ENCODE results near the gene DLG2. TPM values are rescaled to one million over a fixed set of nuclear protein-coding genes. Genes with fewer than 3 reads are reported as not detected.
"Not testable (repeated sequence)": the region's sequence is repeated elsewhere in the genome, so short reads cannot be mapped to it uniquely, and the experiment has no call there.

The DLG2 gene
- total RNA-seq: 10 to 100 TPM in 1 of 4 donors, 1 to 10 TPM in 3; 6.5 to 14.6 (median 7.2) TPM

DNA sequence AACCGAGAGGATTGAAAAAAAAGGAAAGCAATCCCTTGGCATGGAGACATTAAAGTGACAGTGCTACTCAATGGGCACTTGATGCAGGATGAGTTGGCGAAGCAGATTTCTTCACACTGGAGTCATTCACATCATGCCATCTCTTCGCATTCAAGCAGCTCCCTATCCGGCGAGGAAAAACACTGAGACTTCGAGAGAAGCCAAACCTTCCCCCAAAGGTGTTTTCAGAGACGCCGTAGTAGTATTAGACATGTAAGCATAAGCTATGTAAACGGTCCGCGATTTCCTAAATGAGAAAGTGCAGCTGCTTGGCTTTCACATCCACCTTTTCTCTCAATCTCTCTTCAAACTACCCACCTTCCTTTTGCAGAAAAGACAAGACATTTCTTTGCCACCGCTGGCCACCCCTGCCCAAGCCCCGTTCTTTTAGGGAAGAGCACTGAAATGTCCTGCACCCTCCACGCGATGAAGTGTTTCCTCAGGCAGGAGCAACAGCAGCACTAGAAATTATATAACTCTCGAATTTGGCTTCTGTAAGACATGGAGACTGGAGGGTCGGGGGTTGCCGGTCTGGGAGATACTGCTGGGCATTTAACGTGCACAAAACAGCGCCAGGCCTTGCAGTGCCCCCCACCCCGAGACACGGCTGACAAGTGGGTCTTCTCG, at the start of gene DLG2:
DLG2 (minus strand) TSS at position 13 of the 666 bp plus-strand sequence.
- peak in 1 of 2 donors; percentile 35 for DNase-seq (ENCODE audit: low spot score in 2 of 2)
- no peak for TF ChIP-seq EP300 (IDR thresholded peaks at IDR 0.05)
- TF ChIP-seq, protein P1, sequence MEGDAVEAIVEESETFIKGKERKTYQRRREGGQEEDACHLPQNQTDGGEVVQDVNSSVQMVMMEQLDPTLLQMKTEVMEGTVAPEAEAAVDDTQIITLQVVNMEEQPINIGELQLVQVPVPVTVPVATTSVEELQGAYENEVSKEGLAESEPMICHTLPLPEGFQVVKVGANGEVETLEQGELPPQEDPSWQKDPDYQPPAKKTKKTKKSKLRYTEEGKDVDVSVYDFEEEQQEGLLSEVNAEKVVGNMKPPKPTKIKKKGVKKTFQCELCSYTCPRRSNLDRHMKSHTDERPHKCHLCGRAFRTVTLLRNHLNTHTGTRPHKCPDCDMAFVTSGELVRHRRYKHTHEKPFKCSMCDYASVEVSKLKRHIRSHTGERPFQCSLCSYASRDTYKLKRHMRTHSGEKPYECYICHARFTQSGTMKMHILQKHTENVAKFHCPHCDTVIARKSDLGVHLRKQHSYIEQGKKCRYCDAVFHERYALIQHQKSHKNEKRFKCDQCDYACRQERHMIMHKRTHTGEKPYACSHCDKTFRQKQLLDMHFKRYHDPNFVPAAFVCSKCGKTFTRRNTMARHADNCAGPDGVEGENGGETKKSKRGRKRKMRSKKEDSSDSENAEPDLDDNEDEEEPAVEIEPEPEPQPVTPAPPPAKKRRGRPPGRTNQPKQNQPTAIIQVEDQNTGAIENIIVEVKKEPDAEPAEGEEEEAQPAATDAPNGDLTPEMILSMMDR (IDR thresholded peaks at IDR 0.05): no peak
- TF ChIP-seq POLR2A (IDR thresholded peaks at IDR 0.05): no peak

DNA sequence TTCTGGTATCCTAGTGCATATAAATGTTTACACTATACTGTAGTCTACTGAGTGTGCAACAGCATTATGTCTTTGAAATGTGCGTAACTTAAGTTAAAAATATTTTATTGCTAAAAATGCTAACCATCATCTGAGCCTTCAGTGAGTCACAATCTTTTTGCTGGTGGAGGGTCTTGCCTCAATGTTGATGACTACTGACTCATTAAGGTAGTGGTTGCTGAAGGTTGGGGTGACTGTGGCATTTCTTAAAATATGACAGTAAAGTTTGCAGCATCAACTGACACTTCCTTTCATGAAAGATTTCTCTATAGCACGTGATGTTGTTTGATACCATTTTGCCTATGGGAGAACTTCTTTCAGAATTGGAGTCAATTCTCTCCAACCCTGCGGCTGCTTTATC, 46.2 kb upstream of the DLG2 start:
- Histone ChIP-seq H3K4me1 (no peaks in the 10 kb centered on the region), H3K9me3 (peaks cover 0 to 8% (median 4%) of the 10 kb centered on the region in 4 donors), H3K27me3 (no peaks in the 10 kb centered on the region), H3K4me3 (no peak overlapping the region), H3K36me3 (no peaks in the 10 kb centered on the region), H3K27ac (no peak overlapping the region)
- WGBS, 2 donors: 97 to 99% methylated on average over 3 of the region's 3 CpGs
- TF ChIP-seq, protein P1 (IDR thresholded peaks at IDR 0.05): no peak
- no peak for TF ChIP-seq POLR2A (IDR thresholded peaks at IDR 0.05)
- no peak for TF ChIP-seq EP300 (IDR thresholded peaks at IDR 0.05)
- no peak for DNase-seq (ENCODE audit: low spot score in 2 of 2)

More for the DNA sequence above, at the start of gene DLG2:
- peak within 1 kb of the TSS; percentile 92 to 97 (median 96) for H3K27ac ChIP-seq
- peaks cover 0 to 18% (median 0%) of the 10 kb centered on the region in 3 donors for H3K36me3 ChIP-seq
- H3K27me3 ChIP-seq: no peaks in the 10 kb centered on the region
- peak within 1 kb of the TSS; percentile 76 to 88 (median 82) for H3K4me3 ChIP-seq
- no peaks in the 10 kb centered on the region for H3K9me3 ChIP-seq
- peaks cover 0 to 52% (median 18%) of the 10 kb centered on the region in 4 donors for H3K4me1 ChIP-seq
- WGBS, 2 donors: 1% methylated on average over 23 of the region's 23 CpGs

DNA sequence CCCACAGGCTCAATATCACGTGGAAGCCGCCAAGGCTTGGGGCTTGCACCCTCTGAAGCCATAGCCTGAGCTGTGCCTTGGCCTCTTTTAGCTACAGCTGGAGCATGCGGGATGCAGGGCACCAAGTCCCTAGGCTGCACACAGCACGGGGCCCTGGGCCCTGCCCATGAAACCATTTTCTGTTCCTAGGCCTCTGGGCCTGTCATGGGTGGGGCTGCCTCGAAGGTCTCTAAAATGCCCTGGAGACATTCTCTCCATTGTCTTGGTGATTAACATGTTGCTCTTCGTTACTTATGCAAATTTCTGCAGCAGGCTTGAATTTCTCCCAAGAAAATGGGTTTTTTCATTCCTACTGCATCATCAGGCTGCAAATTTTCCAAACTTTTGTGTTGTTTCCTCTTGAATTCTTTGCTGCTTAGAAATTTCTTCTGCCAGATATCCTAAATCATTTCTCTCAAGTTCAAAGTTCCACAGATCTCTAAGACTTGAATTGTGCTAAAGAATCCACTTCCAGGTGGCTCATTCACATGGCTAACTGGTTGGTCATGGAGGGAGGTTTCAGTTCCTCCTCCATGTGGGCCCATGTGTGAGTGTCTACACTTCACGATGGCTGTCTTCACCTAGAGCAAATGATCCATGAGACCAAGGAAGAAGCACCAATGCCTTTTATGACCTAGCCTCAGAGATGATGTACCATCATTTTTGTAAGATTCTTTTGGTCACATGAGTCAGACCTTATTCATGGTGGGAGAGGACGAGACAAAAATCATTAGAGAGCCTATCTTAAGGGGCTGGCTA, 45.2 kb upstream of the DLG2 start:
- no peaks in the 10 kb centered on the region for H3K27me3 ChIP-seq
- no peak overlapping the region for H3K27ac ChIP-seq
- 80 to 94% methylated on average over 8 of the region's 8 CpGs for WGBS, 2 donors
- no peak for DNase-seq (ENCODE audit: low spot score in 2 of 2)
- H3K36me3 ChIP-seq: no peaks in the 10 kb centered on the region
- peaks cover 0 to 8% (median 4%) of the 10 kb centered on the region in 4 donors for H3K9me3 ChIP-seq
- TF ChIP-seq, protein P1 (IDR thresholded peaks at IDR 0.05): no peak
- TF ChIP-seq EP300 (IDR thresholded peaks at IDR 0.05): no peak
- no peak for TF ChIP-seq POLR2A (IDR thresholded peaks at IDR 0.05)
- no peaks in the 10 kb centered on the region for H3K4me1 ChIP-seq
- no peak overlapping the region for H3K4me3 ChIP-seq

DNA sequence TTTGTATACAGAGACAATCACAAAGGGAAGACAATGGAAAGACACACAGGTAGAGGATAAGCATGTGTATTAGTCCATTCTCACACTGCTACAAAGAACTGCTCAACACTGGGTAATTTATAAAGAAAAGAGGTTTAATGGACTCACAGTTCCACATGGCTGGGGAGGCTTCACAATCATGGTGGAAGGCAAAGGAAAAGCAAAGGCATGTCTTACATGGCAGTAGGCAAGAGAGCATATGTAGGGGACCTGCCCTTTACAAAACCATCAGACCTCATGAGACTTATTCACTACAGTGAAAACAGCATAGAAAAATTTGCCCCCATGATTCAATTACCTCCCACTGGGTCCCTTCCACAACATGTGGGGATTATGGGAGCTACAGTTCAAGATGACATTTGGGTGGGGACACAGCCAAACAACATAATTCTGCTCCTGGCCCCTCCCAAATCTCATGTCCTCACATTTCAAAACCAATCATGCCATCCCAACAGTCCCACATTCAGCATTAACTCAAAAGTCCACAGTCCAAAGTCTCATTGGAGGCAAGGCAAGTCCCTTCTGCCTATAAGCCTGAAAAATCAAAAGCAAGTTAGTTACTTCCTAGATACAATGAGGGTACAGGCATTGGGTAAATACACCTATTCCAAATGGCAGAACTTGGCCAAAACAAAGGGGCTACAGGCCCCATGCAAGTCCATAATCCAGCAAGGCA, 44.0 kb upstream of the DLG2 start:
- not testable (repeated sequence) for DNase-seq (ENCODE audit: low spot score in 2 of 2); H3K4me3 ChIP-seq; H3K27me3 ChIP-seq; H3K36me3 ChIP-seq; H3K9me3 ChIP-seq; H3K4me1 ChIP-seq; H3K27ac ChIP-seq

DNA sequence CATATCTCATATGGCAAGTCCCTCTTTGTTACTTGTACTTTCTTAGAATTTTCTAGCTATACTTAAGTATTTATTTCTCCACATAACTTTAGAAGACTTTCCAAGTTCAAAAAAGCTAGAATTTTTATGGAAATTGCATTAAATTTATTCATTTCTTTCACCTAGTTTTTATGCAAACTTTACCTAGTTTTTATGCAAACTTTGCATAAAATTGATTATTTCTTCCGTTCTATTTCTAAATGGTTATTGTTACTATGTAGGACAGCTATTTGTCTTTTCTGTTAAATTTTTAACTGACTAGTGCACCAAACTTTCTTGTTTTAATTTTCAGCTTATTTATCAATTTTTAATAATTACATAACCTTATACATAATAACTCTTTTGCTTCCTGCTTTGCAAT, 41.0 kb upstream of the DLG2 start:
- no peaks in the 10 kb centered on the region for H3K36me3 ChIP-seq
- TF ChIP-seq, protein P1 (IDR thresholded peaks at IDR 0.05): no peak
- no peak for TF ChIP-seq POLR2A (IDR thresholded peaks at IDR 0.05)
- TF ChIP-seq EP300 (IDR thresholded peaks at IDR 0.05): no peak
- no peak overlapping the region for H3K27ac ChIP-seq
- no peak for DNase-seq (ENCODE audit: low spot score in 2 of 2)
- H3K4me3 ChIP-seq: no peak overlapping the region
- no peaks in the 10 kb centered on the region for H3K27me3 ChIP-seq
- H3K9me3 ChIP-seq: no peaks in the 10 kb centered on the region
- peaks cover 0 to 8% (median 1%) of the 10 kb centered on the region in 4 donors for H3K4me1 ChIP-seq
- 94 to 95% methylated on average over 1 of the region's 1 CpG for WGBS, 2 donors

All from tibial nerve (tissue), 4 donors.